22Rv1 (cell line): ENCODE data around the gene PCSK2.

Experiments used
- CTCF ChIP-seq: fragments of 450-650 bp; IDR thresholded peaks from 2 replicates; pipeline ENCODE4 v1.5.1; 2017; ENCODE audit warnings: mild to moderate bottlenecking
- ZFX ChIP-seq: fragments of 450-650 bp; IDR thresholded peaks from 2 replicates; pipeline ENCODE4 v1.6.1; 2017; ENCODE audit warnings: antibody characterized with exemption, borderline replicate concordance

GRCh38 chr20:17399303-17399985 is 172.6 kb downstream of the PCSK2 start:
- TF ChIP-seq CTCF (no peak), ZFX (no peak)
